ENCODE measurements around the gene PLCL2.

- TF ChIP-seq CTCF (conservative IDR thresholded peaks at IDR 0.05 in 1 of 2, IDR thresholded peaks at IDR 0.05 in 1 of 2; ENCODE audit: extremely low read depth in 1 of 2, insufficient read depth in 1 of 2, low read depth in 1 of 2, low read length in 2 of 2) (no peak), EZH2 (IDR thresholded peaks at IDR 0.05; ENCODE audit: borderline replicate concordance, low read length) (no peak)
Measured at GRCh38 chr3:17046623-17047022, 161.9 kb downstream of the PLCL2 start.

Measured in mammary epithelial cell (primary cell).